ENCODE measurements around the gene MUSK. TPM values are rescaled to one million over a fixed set of nuclear protein-coding genes. Genes with fewer than 3 reads are reported as not detected.

MUSK gene
- total RNA-seq, 1 experiment from 2014 or later, result not detected

GRCh38 chr9:110672873-110673510 is 4.4 kb downstream of the MUSK start:
- intact Hi-C loops (cut with micrococcal nuclease), result loop anchor here (5.0 kb wide), 1 partner anchor 34 kb away; no protein-coding TSS in a partner anchor
- H3K4me1 ChIP-seq (ENCODE audit: insufficient read depth, low read length), result peaks cover 34% of the 10 kb centered on the region

GRCh38 chr9:110687497-110687896 is 18.9 kb downstream of the MUSK start:
- BruUV-seq (replicated peaks), result no TSS peak
- no peak overlapping the region for H2AFZ ChIP-seq (ENCODE audit: low read length)
- no peak overlapping the region for H3K9ac ChIP-seq (ENCODE audit: low read length)
- POLR2A ChIA-PET (ENCODE audit: unreplicated experiment), result no interaction called here
- no peaks in the 10 kb centered on the region for H4K20me1 ChIP-seq (ENCODE audit: low read length)
- no peaks in the 10 kb centered on the region for H3K9me3 ChIP-seq (ENCODE audit: low read length)
- no peak for ATAC-seq
- CTCF ChIA-PET, result no interaction called here
- H3K79me2 ChIP-seq (ENCODE audit: low read length), result no peaks in the 10 kb centered on the region
- DNase-seq, result peak; percentile 6
- H3K27me3 ChIP-seq (ENCODE audit: low read length), result no peaks in the 10 kb centered on the region
- no peaks in the 10 kb centered on the region for H3K36me3 ChIP-seq (ENCODE audit: low read depth, low read length)
- H3K27ac ChIP-seq (ENCODE audit: low read length), result no peak overlapping the region
- no peaks in the 10 kb centered on the region for H3F3A ChIP-seq (ENCODE audit: low read length, unreplicated experiment)
- H3K9me2 ChIP-seq (replicated peaks; ENCODE audit: low read length), result no peaks in the 10 kb centered on the region
- H3K4me1 ChIP-seq (ENCODE audit: insufficient read depth, low read length), result no peaks in the 10 kb centered on the region
- no peak overlapping the region for H3K4me3 ChIP-seq (ENCODE audit: low read length)
- H3K4me2 ChIP-seq (ENCODE audit: low read length), result no peak overlapping the region
- TF ChIP-seq EZH2phosphoT487 (IDR thresholded peaks at IDR 0.05; ENCODE audit: borderline replicate concordance, low read length), result no peak
- TF ChIP-seq CTCF (conservative IDR thresholded peaks at IDR 0.05; ENCODE audit: low read depth, low read length), result no peak
- no peak for TF ChIP-seq EZH2 (IDR thresholded peaks at IDR 0.05; ENCODE audit: low read length, unreplicated experiment)
- intact Hi-C loops (cut with micrococcal nuclease), result no loop called here

More at GRCh38 chr9:110672873-110673510, 4.4 kb downstream of the MUSK start:
- ATAC-seq, result no peak
- Histone ChIP-seq H3K4me2 (ENCODE audit: low read length) (peak overlapping the region; percentile 64), H3K27me3 (ENCODE audit: low read length) (no peaks in the 10 kb centered on the region), H2AFZ (ENCODE audit: low read length) (no peak overlapping the region), H3K27ac (ENCODE audit: low read length) (peak overlapping the region; percentile 93), H3K9me3 (ENCODE audit: low read length) (no peaks in the 10 kb centered on the region), H3K4me3 (ENCODE audit: low read length) (no peak overlapping the region), H4K20me1 (ENCODE audit: low read length) (no peaks in the 10 kb centered on the region), H3K9ac (ENCODE audit: low read length) (no peak overlapping the region), H3K9me2 (replicated peaks; ENCODE audit: low read length) (no peaks in the 10 kb centered on the region), H3K36me3 (ENCODE audit: low read depth, low read length) (no peaks in the 10 kb centered on the region), H3F3A (ENCODE audit: low read length, unreplicated experiment) (peaks cover 16% of the 10 kb centered on the region), H3K79me2 (ENCODE audit: low read length) (no peaks in the 10 kb centered on the region)
- ChIA-PET CTCF (no interaction called here), POLR2A (ENCODE audit: unreplicated experiment) (no interaction called here)
- BruUV-seq (replicated peaks), result no TSS peak
- TF ChIP-seq EZH2 (IDR thresholded peaks at IDR 0.05; ENCODE audit: low read length, unreplicated experiment), result no peak
- TF ChIP-seq EZH2phosphoT487 (IDR thresholded peaks at IDR 0.05; ENCODE audit: borderline replicate concordance, low read length), result no peak
- no peak for TF ChIP-seq CTCF (conservative IDR thresholded peaks at IDR 0.05; ENCODE audit: low read depth, low read length)
- DNase-seq, result peak; percentile 13

GRCh38 chr9:110688329-110688728 is 19.7 kb downstream of the MUSK start:
- no peaks in the 10 kb centered on the region for H4K20me1 ChIP-seq (ENCODE audit: low read length)
- no peaks in the 10 kb centered on the region for H3K27me3 ChIP-seq (ENCODE audit: low read length)
- H3K4me2 ChIP-seq (ENCODE audit: low read length), result no peak overlapping the region
- intact Hi-C loops (cut with micrococcal nuclease), result no loop called here
- no peaks in the 10 kb centered on the region for H3K79me2 ChIP-seq (ENCODE audit: low read length)
- no peak overlapping the region for H2AFZ ChIP-seq (ENCODE audit: low read length)
- DNase-seq (no peak), ATAC-seq (no peak)
- POLR2A ChIA-PET (ENCODE audit: unreplicated experiment), result no interaction called here
- no peaks in the 10 kb centered on the region for H3K36me3 ChIP-seq (ENCODE audit: low read depth, low read length)
- no peaks in the 10 kb centered on the region for H3K9me2 ChIP-seq (replicated peaks; ENCODE audit: low read length)
- H3K9ac ChIP-seq (ENCODE audit: low read length), result no peak overlapping the region
- BruUV-seq (replicated peaks), result no TSS peak
- no peak overlapping the region for H3K27ac ChIP-seq (ENCODE audit: low read length)
- CTCF ChIA-PET, result no interaction called here
- H3K4me3 ChIP-seq (ENCODE audit: low read length), result no peak overlapping the region
- no peaks in the 10 kb centered on the region for H3F3A ChIP-seq (ENCODE audit: low read length, unreplicated experiment)
- TF ChIP-seq CTCF (conservative IDR thresholded peaks at IDR 0.05; ENCODE audit: low read depth, low read length), result no peak
- TF ChIP-seq EZH2 (IDR thresholded peaks at IDR 0.05; ENCODE audit: low read length, unreplicated experiment), result no peak
- TF ChIP-seq EZH2phosphoT487 (IDR thresholded peaks at IDR 0.05; ENCODE audit: borderline replicate concordance, low read length), result no peak
- no peaks in the 10 kb centered on the region for H3K4me1 ChIP-seq (ENCODE audit: insufficient read depth, low read length)
- no peaks in the 10 kb centered on the region for H3K9me3 ChIP-seq (ENCODE audit: low read length)

All from PC-3 (cell line).